ENCODE measurements around the gene SH3GLB2. TPM values are rescaled to one million over a fixed set of nuclear protein-coding genes. Genes with fewer than 3 reads are reported as not detected.

Gene SH3GLB2
- 100 to 1,000 TPM in 1 of 4 donors, 10 to 100 TPM in 3; 89.5 to 139 (median 93.7) TPM for total RNA-seq

DNA sequence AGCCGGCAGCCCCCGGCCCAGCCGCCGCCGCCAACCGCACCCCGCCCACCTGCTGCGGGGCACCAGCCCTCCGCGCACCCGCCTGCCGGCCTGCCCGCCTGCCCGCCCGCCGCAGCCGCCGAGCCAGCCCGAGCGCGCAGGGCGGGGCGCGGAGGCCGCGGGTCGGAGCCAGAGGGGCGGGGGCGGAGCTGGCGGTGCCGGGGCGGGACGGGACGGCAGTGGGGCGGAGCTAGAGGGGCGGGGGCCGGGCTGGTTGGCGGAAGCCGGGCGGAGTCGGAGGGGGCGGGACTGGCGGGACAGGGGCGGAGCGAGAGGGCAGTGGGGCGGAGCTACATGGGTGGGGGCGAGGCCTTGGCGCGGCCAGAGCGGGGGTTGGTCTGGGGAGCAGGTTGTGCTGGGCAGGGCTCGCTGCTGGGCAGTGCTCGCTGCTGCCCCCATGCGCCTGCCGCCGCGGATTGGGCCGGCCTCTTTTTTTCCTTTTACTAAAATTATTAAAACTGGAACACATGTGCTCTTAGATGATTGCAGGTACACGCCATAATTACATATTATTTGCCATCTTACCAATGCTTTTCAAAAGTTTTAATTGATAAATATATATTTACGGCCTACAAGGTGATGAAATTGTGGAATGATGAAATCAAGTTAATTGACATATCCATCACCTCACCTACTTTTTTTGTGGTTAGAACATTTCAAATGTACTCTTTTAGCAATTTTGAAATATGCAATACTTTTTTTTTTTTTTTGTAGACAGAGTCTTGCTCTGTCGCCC, at the start of gene SH3GLB2:
TSS of gene SH3GLB2 (minus strand) at position 140 of the 775 bp plus-strand sequence. CDS start 177 bp downstream, outside the sequence.
- H3K27ac ChIP-seq, result peak within 1 kb of the TSS in 2 of 3 donors; percentile 31 to 67
- 8% methylated on average over 15 to 16 of the region's 60 CpGs for WGBS, 2 donors
- peaks cover 16 to 28% of the 10 kb centered on the region in 2 donors for H3K4me1 ChIP-seq
- no peaks in the 10 kb centered on the region for H3K27me3 ChIP-seq
- H3K36me3 ChIP-seq, result no peaks in the 10 kb centered on the region
- TF ChIP-seq, protein P1, sequence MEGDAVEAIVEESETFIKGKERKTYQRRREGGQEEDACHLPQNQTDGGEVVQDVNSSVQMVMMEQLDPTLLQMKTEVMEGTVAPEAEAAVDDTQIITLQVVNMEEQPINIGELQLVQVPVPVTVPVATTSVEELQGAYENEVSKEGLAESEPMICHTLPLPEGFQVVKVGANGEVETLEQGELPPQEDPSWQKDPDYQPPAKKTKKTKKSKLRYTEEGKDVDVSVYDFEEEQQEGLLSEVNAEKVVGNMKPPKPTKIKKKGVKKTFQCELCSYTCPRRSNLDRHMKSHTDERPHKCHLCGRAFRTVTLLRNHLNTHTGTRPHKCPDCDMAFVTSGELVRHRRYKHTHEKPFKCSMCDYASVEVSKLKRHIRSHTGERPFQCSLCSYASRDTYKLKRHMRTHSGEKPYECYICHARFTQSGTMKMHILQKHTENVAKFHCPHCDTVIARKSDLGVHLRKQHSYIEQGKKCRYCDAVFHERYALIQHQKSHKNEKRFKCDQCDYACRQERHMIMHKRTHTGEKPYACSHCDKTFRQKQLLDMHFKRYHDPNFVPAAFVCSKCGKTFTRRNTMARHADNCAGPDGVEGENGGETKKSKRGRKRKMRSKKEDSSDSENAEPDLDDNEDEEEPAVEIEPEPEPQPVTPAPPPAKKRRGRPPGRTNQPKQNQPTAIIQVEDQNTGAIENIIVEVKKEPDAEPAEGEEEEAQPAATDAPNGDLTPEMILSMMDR (IDR thresholded peaks at IDR 0.05), result peak; percentile 50 to 93 (median 68)
- TF ChIP-seq POLR2A (IDR thresholded peaks at IDR 0.05), result peak in 1 of 2 donors; percentile 74
- intact Hi-C loops (cut with DNase I), result no loop called here
- H3K9me3 ChIP-seq, result no peaks in the 10 kb centered on the region
- peak within 1 kb of the TSS; percentile 40 to 51 (median 43) for H3K4me3 ChIP-seq (replicated peaks in 1 of 3)
- peak; percentile 88 to 92 for DNase-seq

DNA sequence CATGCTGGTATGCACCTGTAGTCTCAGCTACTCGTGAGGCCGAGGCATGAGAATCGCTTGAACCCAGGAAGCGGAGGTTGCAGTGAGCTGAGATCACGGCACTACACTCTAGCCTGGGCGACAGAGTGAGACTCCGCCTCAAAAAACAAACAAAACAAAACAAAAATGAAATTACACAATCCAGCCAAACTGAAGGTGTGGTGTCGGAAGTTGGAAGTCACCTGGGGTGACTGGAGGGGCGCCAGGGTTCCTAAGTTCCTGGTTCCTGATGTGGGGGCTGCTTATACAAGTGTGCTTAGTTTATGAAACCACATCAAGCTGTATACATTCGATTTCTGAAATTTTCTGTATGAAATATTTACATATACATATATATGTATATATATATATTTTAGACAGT, 49.1 kb upstream of the SH3GLB2 start:
- no peaks in the 10 kb centered on the region for H3K36me3 ChIP-seq
- no peaks in the 10 kb centered on the region for H3K27me3 ChIP-seq
- H3K27ac ChIP-seq, result no peak overlapping the region
- H3K4me3 ChIP-seq (replicated peaks in 1 of 3), result no peak overlapping the region
- intact Hi-C loops (cut with DNase I), result no loop called here
- 88 to 92% methylated on average over 10 of the region's 10 CpGs for WGBS, 2 donors
- no peak for TF ChIP-seq POLR2A (IDR thresholded peaks at IDR 0.05)
- TF ChIP-seq, protein P1 (IDR thresholded peaks at IDR 0.05), result no peak
- no peaks in the 10 kb centered on the region for H3K9me3 ChIP-seq
- H3K4me1 ChIP-seq, result peaks cover 8 to 15% of the 10 kb centered on the region in 2 donors
- no peak for DNase-seq

DNA sequence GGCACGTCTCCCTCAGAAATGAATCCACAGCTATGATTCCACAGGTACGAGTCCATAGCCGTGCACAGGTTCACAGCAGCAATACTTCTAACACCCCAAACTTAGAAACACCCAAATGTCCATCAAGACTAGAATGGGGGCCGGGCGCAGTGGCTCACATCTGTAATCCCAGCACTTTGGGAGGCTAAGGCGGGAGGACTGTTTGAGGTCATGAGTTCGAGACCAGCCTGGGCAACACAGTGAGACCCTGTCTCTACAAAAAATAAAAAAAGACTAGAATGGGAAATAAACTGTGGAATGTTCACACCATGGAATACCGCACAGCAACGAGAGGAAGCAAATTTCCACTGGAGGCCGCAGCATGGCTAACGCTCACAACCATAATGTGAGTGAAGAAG, 48.5 kb upstream of the SH3GLB2 start:
- H3K27ac ChIP-seq, result no peak overlapping the region

DNA sequence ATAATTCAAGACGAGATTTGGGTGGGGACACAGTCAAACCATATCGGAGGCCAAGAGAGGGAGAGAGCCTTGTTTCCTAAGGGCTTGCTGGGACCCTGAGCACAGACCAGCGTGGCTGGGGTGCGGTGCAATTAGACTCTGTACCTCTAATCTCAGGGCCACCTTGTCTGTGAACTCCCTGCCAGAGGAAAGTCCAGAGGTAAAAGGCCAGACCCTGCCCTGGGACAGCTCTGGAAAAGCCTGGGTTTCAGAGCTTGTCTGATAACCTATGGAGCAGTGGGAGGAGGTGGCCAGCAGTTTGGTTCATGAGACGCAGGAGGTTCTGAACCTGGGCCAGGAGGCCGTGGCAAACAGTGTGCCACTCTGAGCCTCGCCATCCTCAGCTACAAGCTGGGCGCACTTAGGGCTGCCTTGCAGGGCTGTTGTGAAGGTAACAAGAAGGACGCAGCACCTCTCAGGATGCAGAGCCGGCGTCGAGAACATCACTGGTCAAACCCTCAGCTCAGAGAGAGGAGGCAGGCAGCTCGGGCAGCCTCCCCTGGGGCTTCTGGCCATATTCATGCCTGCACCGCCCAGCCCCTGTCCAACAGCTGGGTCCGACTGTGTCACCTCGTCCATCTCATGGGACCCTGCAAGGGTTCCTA, 48.0 kb upstream of the SH3GLB2 start:
- H3K4me1 ChIP-seq, result peaks cover 0 to 6% of the 10 kb centered on the region in 2 donors
- no peak overlapping the region for H3K27ac ChIP-seq
- intact Hi-C loops (cut with DNase I), result no loop called here
- DNase-seq, result no peak
- no peak overlapping the region for H3K4me3 ChIP-seq (replicated peaks in 1 of 3)
- no peaks in the 10 kb centered on the region for H3K9me3 ChIP-seq
- TF ChIP-seq POLR2A (IDR thresholded peaks at IDR 0.05), result no peak
- TF ChIP-seq, protein P1 (IDR thresholded peaks at IDR 0.05), result no peak
- H3K27me3 ChIP-seq, result no peaks in the 10 kb centered on the region
- H3K36me3 ChIP-seq, result no peaks in the 10 kb centered on the region
- 86 to 89% methylated on average over 10 of the region's 16 CpGs for WGBS, 2 donors

More for the DNA sequence above, 48.5 kb upstream of the SH3GLB2 start:
- H3K4me1 ChIP-seq, result peaks cover 2 to 9% of the 10 kb centered on the region in 2 donors
- H3K36me3 ChIP-seq, result no peaks in the 10 kb centered on the region
- no peak for DNase-seq
- no peaks in the 10 kb centered on the region for H3K27me3 ChIP-seq
- H3K9me3 ChIP-seq, result no peaks in the 10 kb centered on the region
- intact Hi-C loops (cut with DNase I), result no loop called here
- TF ChIP-seq, protein P1 (IDR thresholded peaks at IDR 0.05), result no peak
- no peak for TF ChIP-seq POLR2A (IDR thresholded peaks at IDR 0.05)
- H3K4me3 ChIP-seq (replicated peaks in 1 of 3), result no peak overlapping the region
- 89 to 95% methylated on average over 10 to 11 of the region's 11 CpGs for WGBS, 2 donors

DNA sequence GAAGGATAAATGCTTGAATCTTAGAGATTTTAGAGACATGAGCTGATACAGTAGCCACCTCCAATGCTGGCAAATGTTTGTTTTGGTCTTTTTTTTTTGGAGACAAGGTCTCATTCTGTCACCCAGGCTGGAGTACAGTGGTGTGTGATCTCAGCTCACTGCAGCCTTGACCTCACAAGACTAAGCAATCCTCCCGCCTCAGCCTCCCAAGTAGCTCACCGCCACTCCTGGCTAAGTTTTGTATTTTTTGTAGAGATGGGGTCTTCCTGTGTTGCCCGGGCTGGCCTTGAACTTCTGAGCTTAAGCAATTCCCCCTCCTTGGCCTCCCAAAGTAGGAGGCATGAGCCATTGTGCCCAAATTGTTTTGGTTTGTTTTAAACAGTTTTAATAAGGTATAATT, 46.0 kb upstream of the SH3GLB2 start:
- Histone ChIP-seq H3K27ac (no peak overlapping the region), H3K36me3 (peaks cover under 1 to 5% of the 10 kb centered on the region in 2 donors), H3K9me3 (no peaks in the 10 kb centered on the region), H3K4me1 (no peaks in the 10 kb centered on the region), H3K27me3 (no peaks in the 10 kb centered on the region), H3K4me3 (replicated peaks in 1 of 3) (no peak overlapping the region)
- intact Hi-C loops (cut with DNase I), result no loop called here
- WGBS, 2 donors, result 77 to 93% methylated on average over 3 of the region's 3 CpGs
- TF ChIP-seq POLR2A (IDR thresholded peaks at IDR 0.05), result no peak
- TF ChIP-seq, protein P1 (IDR thresholded peaks at IDR 0.05), result no peak
- no peak for DNase-seq
